ENCODE data around the gene DSPP.
"Not testable (repeated sequence)": the region's sequence is repeated elsewhere in the genome, so short reads cannot be mapped to it uniquely, and the experiment has no call there.

The DSPP gene

GRCh38 chr4:87608229-87608628, at the start of gene DSPP:
Gene DSPP (plus strand): TSS chr4:87608529. CDS start chr4:87610909, 2,380 bp downstream.
- no peaks in the 10 kb centered on the region for H3K36me3 ChIP-seq (ENCODE audit: insufficient read depth, low read length)
- no peak within 1 kb of the TSS for H3K9ac ChIP-seq (ENCODE audit: low read depth, low read length)
- H3K9me3 ChIP-seq (ENCODE audit: control insufficient read depth, insufficient read depth, low read length) = no peaks in the 10 kb centered on the region; the same call in 1 of the 2 replicates
- H3K4me1 ChIP-seq (ENCODE audit: insufficient read depth, low read length) = no peaks in the 10 kb centered on the region

- no peak overlapping the region for H3K9ac ChIP-seq (ENCODE audit: low read depth, low read length)
- H3K36me3 ChIP-seq (ENCODE audit: insufficient read depth, low read length) = no peaks in the 10 kb centered on the region
- 0 out of 2 replicates have a peak, but pooled peaks cover 3% of the 10 kb centered on the region for H3K4me1 ChIP-seq (ENCODE audit: insufficient read depth, low read length)
- H3K9me3 ChIP-seq (ENCODE audit: control insufficient read depth, insufficient read depth, low read length) = no peaks in the 10 kb centered on the region
Observed at GRCh38 chr4:87559090-87559837, 49.1 kb upstream of the DSPP start.

GRCh38 chr4:87560802-87561201, 47.5 kb upstream of the DSPP start:
- Histone ChIP-seq H3K9me3 (ENCODE audit: control insufficient read depth, insufficient read depth, low read length) (no peaks in the 10 kb centered on the region), H3K9ac (ENCODE audit: low read depth, low read length) (no peak overlapping the region), H3K36me3 (ENCODE audit: insufficient read depth, low read length) (no peaks in the 10 kb centered on the region), H3K4me1 (ENCODE audit: insufficient read depth, low read length) (peaks cover 3% of the 10 kb centered on the region; the same call in 1 of the 2 replicates)

GRCh38 chr4:87565746-87566145, 42.6 kb upstream of the DSPP start:
- H3K9ac ChIP-seq (ENCODE audit: low read depth, low read length) = no peak overlapping the region
- no peaks in the 10 kb centered on the region for H3K36me3 ChIP-seq (ENCODE audit: insufficient read depth, low read length)
- H3K4me1 ChIP-seq (ENCODE audit: insufficient read depth, low read length) = no peaks in the 10 kb centered on the region; the same call in none of the 2 replicates
- no peaks in the 10 kb centered on the region for H3K9me3 ChIP-seq (ENCODE audit: control insufficient read depth, insufficient read depth, low read length)

- Histone ChIP-seq H3K4me1 (ENCODE audit: insufficient read depth, low read length) (no peaks in the 10 kb centered on the region; the same call in none of the 2 replicates), H3K9me3 (ENCODE audit: control insufficient read depth, insufficient read depth, low read length) (no peaks in the 10 kb centered on the region), H3K9ac (ENCODE audit: low read depth, low read length) (no peak overlapping the region), H3K36me3 (ENCODE audit: insufficient read depth, low read length) (no peaks in the 10 kb centered on the region)
Observed at GRCh38 chr4:87566276-87566675, 42.1 kb upstream of the DSPP start.

GRCh38 chr4:87567191-87567590, 41.1 kb upstream of the DSPP start:
- Histone ChIP-seq H3K9ac (ENCODE audit: low read depth, low read length) (no peak overlapping the region), H3K4me1 (ENCODE audit: insufficient read depth, low read length) (no peaks in the 10 kb centered on the region; the same call in none of the 2 replicates), H3K36me3 (ENCODE audit: insufficient read depth, low read length) (no peaks in the 10 kb centered on the region), H3K9me3 (ENCODE audit: control insufficient read depth, insufficient read depth, low read length) (no peaks in the 10 kb centered on the region)

GRCh38 chr4:87570290-87570805, 38.0 kb upstream of the DSPP start:
- H3K4me1 ChIP-seq (ENCODE audit: insufficient read depth, low read length) = peaks cover 10% of the 10 kb centered on the region
- H3K36me3 ChIP-seq (ENCODE audit: insufficient read depth, low read length) = no peaks in the 10 kb centered on the region
- no peaks in the 10 kb centered on the region for H3K9me3 ChIP-seq (ENCODE audit: control insufficient read depth, insufficient read depth, low read length)
- H3K9ac ChIP-seq (ENCODE audit: low read depth, low read length) = no peak overlapping the region

GRCh38 chr4:87574376-87574775, 34.0 kb upstream of the DSPP start:
- not testable (repeated sequence) for H3K9me3 ChIP-seq (ENCODE audit: control insufficient read depth, insufficient read depth, low read length); H3K9ac ChIP-seq (ENCODE audit: low read depth, low read length); H3K36me3 ChIP-seq (ENCODE audit: insufficient read depth, low read length); H3K4me1 ChIP-seq (ENCODE audit: insufficient read depth, low read length)

- no peak overlapping the region for H3K9ac ChIP-seq (ENCODE audit: low read depth, low read length)
- no peaks in the 10 kb centered on the region for H3K36me3 ChIP-seq (ENCODE audit: insufficient read depth, low read length)
- no peaks in the 10 kb centered on the region for H3K9me3 ChIP-seq (ENCODE audit: control insufficient read depth, insufficient read depth, low read length)
Observed at GRCh38 chr4:87574996-87575395, 33.3 kb upstream of the DSPP start.

GRCh38 chr4:87575408-87575807, 32.9 kb upstream of the DSPP start:
- Histone ChIP-seq H3K36me3 (ENCODE audit: insufficient read depth, low read length) (no peaks in the 10 kb centered on the region), H3K4me1 (ENCODE audit: insufficient read depth, low read length) (peaks cover 10% of the 10 kb centered on the region; the same call in 1 of the 2 replicates), H3K9ac (ENCODE audit: low read depth, low read length) (no peak overlapping the region), H3K9me3 (ENCODE audit: control insufficient read depth, insufficient read depth, low read length) (no peaks in the 10 kb centered on the region)

More at GRCh38 chr4:87574996-87575395, 33.3 kb upstream of the DSPP start:
- peaks cover 10% of the 10 kb centered on the region; the same call in 1 of the 2 replicates for H3K4me1 ChIP-seq (ENCODE audit: insufficient read depth, low read length)

GRCh38 chr4:87575983-87576382, 32.3 kb upstream of the DSPP start:
- H3K4me1 ChIP-seq (ENCODE audit: insufficient read depth, low read length) = peaks cover 10% of the 10 kb centered on the region; the same call in 1 of the 2 replicates
- H3K9me3 ChIP-seq (ENCODE audit: control insufficient read depth, insufficient read depth, low read length) = no peaks in the 10 kb centered on the region
- no peaks in the 10 kb centered on the region for H3K36me3 ChIP-seq (ENCODE audit: insufficient read depth, low read length)
- H3K9ac ChIP-seq (ENCODE audit: low read depth, low read length) = no peak overlapping the region

- Histone ChIP-seq H3K4me1 (ENCODE audit: insufficient read depth, low read length) (no peaks in the 10 kb centered on the region), H3K36me3 (ENCODE audit: insufficient read depth, low read length) (no peaks in the 10 kb centered on the region), H3K9ac (ENCODE audit: low read depth, low read length) (no peak overlapping the region), H3K9me3 (ENCODE audit: control insufficient read depth, insufficient read depth, low read length) (no peaks in the 10 kb centered on the region)
Observed at GRCh38 chr4:87579478-87579877, 28.9 kb upstream of the DSPP start.

GRCh38 chr4:87580057-87580456, 28.3 kb upstream of the DSPP start:
- Histone ChIP-seq H3K9me3 (ENCODE audit: control insufficient read depth, insufficient read depth, low read length) (no peaks in the 10 kb centered on the region), H3K4me1 (ENCODE audit: insufficient read depth, low read length) (no peaks in the 10 kb centered on the region), H3K9ac (ENCODE audit: low read depth, low read length) (no peak overlapping the region), H3K36me3 (ENCODE audit: insufficient read depth, low read length) (no peaks in the 10 kb centered on the region)

GRCh38 chr4:87584222-87584908, 24.0 kb upstream of the DSPP start:
- peaks cover 2% of the 10 kb centered on the region; the same call in 1 of the 2 replicates for H3K4me1 ChIP-seq (ENCODE audit: insufficient read depth, low read length)
- no peaks in the 10 kb centered on the region for H3K9me3 ChIP-seq (ENCODE audit: control insufficient read depth, insufficient read depth, low read length)
- no peak overlapping the region for H3K9ac ChIP-seq (ENCODE audit: low read depth, low read length)
- H3K36me3 ChIP-seq (ENCODE audit: insufficient read depth, low read length) = no peaks in the 10 kb centered on the region

- no peaks in the 10 kb centered on the region for H3K9me3 ChIP-seq (ENCODE audit: control insufficient read depth, insufficient read depth, low read length)
- H3K9ac ChIP-seq (ENCODE audit: low read depth, low read length) = no peak overlapping the region
- H3K36me3 ChIP-seq (ENCODE audit: insufficient read depth, low read length) = no peaks in the 10 kb centered on the region
- peaks cover 6% of the 10 kb centered on the region for H3K4me1 ChIP-seq (ENCODE audit: insufficient read depth, low read length)
Observed at GRCh38 chr4:87589531-87589930, 18.8 kb upstream of the DSPP start.

Data from ES-I3 (cell line).